ENCODE data around the gene C9orf153. TPM values are rescaled to one million over a fixed set of nuclear protein-coding genes. Genes with fewer than 3 reads are reported as not detected.

C9orf153 gene
- polyA plus RNA-seq, 1 of the 3 experiments (the other 2 are of a cell fraction), result 0.03 TPM

DNA sequence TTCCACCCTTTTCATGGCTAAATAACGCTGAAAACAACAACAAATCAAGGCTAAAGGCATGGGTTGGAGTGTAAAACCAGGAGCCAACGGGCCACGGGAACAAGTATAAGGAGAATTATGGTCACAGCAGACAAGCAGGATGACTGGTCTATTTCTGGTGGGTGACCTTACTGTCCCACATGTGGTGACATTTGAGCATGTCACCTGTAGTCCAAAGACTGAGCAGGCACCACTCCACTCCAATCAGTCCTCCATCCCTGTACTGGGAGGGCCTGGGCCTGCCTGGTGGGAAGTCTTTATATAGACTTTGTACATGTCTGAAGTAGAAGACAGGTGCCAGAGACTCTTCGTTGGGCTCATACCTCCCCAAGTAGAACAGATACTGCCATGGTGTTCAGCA is 36.8 kb downstream of the C9orf153 start:
- no peak for DNase-seq
- no peak overlapping the region for H2AFZ ChIP-seq (ENCODE audit: low read depth)
- no peak for TF ChIP-seq GATA2 (CRISPR knock-in tag; IDR thresholded peaks at IDR 0.05)
- no peak for TF ChIP-seq TCF12 (IDR thresholded peaks at IDR 0.05)
- no peak for TF ChIP-seq FOSL2 (IDR thresholded peaks at IDR 0.05; ENCODE audit: borderline replicate concordance, low read depth)
- TF ChIP-seq, protein P1, sequence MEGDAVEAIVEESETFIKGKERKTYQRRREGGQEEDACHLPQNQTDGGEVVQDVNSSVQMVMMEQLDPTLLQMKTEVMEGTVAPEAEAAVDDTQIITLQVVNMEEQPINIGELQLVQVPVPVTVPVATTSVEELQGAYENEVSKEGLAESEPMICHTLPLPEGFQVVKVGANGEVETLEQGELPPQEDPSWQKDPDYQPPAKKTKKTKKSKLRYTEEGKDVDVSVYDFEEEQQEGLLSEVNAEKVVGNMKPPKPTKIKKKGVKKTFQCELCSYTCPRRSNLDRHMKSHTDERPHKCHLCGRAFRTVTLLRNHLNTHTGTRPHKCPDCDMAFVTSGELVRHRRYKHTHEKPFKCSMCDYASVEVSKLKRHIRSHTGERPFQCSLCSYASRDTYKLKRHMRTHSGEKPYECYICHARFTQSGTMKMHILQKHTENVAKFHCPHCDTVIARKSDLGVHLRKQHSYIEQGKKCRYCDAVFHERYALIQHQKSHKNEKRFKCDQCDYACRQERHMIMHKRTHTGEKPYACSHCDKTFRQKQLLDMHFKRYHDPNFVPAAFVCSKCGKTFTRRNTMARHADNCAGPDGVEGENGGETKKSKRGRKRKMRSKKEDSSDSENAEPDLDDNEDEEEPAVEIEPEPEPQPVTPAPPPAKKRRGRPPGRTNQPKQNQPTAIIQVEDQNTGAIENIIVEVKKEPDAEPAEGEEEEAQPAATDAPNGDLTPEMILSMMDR (IDR thresholded peaks at IDR 0.05), result no peak
- TF ChIP-seq SIN3A (IDR thresholded peaks at IDR 0.05; ENCODE audit: borderline replicate concordance, low read depth, low read length), result no peak
- no peak for TF ChIP-seq RAD21 (IDR thresholded peaks at IDR 0.05; ENCODE audit: low read length)
- TF ChIP-seq NFIC (IDR thresholded peaks at IDR 0.05; ENCODE audit: borderline replicate concordance), result no peak
- TF ChIP-seq, protein P2, sequence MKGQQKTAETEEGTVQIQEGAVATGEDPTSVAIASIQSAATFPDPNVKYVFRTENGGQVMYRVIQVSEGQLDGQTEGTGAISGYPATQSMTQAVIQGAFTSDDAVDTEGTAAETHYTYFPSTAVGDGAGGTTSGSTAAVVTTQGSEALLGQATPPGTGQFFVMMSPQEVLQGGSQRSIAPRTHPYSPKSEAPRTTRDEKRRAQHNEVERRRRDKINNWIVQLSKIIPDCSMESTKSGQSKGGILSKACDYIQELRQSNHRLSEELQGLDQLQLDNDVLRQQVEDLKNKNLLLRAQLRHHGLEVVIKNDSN (IDR thresholded peaks at IDR 0.05; ENCODE audit: borderline replicate concordance, low read depth), result no peak
- TF ChIP-seq ELF1 (IDR thresholded peaks at IDR 0.05), result no peak
- TF ChIP-seq, protein P3, sequence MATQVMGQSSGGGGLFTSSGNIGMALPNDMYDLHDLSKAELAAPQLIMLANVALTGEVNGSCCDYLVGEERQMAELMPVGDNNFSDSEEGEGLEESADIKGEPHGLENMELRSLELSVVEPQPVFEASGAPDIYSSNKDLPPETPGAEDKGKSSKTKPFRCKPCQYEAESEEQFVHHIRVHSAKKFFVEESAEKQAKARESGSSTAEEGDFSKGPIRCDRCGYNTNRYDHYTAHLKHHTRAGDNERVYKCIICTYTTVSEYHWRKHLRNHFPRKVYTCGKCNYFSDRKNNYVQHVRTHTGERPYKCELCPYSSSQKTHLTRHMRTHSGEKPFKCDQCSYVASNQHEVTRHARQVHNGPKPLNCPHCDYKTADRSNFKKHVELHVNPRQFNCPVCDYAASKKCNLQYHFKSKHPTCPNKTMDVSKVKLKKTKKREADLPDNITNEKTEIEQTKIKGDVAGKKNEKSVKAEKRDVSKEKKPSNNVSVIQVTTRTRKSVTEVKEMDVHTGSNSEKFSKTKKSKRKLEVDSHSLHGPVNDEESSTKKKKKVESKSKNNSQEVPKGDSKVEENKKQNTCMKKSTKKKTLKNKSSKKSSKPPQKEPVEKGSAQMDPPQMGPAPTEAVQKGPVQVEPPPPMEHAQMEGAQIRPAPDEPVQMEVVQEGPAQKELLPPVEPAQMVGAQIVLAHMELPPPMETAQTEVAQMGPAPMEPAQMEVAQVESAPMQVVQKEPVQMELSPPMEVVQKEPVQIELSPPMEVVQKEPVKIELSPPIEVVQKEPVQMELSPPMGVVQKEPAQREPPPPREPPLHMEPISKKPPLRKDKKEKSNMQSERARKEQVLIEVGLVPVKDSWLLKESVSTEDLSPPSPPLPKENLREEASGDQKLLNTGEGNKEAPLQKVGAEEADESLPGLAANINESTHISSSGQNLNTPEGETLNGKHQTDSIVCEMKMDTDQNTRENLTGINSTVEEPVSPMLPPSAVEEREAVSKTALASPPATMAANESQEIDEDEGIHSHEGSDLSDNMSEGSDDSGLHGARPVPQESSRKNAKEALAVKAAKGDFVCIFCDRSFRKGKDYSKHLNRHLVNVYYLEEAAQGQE (IDR thresholded peaks at IDR 0.05; ENCODE audit: low read depth, low read length), result no peak
- TF ChIP-seq MXI1 (IDR thresholded peaks at IDR 0.05; ENCODE audit: low read depth, low read length), result no peak
- TF ChIP-seq RFX5 (IDR thresholded peaks at IDR 0.05; ENCODE audit: low read length), result no peak
- no peak for TF ChIP-seq RCOR1 (IDR thresholded peaks at IDR 0.05; ENCODE audit: low read length)
- no peak for TF ChIP-seq EZH2phosphoT487 (IDR thresholded peaks at IDR 0.05; ENCODE audit: borderline replicate concordance, low read depth)
- no peak for TF ChIP-seq GABPA (IDR thresholded peaks at IDR 0.05; ENCODE audit: low read depth)
- TF ChIP-seq, protein P4, sequence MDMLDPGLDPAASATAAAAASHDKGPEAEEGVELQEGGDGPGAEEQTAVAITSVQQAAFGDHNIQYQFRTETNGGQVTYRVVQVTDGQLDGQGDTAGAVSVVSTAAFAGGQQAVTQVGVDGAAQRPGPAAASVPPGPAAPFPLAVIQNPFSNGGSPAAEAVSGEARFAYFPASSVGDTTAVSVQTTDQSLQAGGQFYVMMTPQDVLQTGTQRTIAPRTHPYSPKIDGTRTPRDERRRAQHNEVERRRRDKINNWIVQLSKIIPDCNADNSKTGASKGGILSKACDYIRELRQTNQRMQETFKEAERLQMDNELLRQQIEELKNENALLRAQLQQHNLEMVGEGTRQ (IDR thresholded peaks at IDR 0.05; ENCODE audit: borderline replicate concordance, low read depth, low read length), result no peak
- TF ChIP-seq FOXJ3 (CRISPR knock-in tag; IDR thresholded peaks at IDR 0.05), result no peak
- no peaks in the 10 kb centered on the region for H3K4me1 ChIP-seq (ENCODE audit: control insufficient read depth in 1 of 2, insufficient read depth in 2 of 2, low read depth in 1 of 2, low read length in 1 of 2)
- no peaks in the 10 kb centered on the region for H3F3A ChIP-seq (replicated peaks; ENCODE audit: insufficient read depth)
- no peak overlapping the region for H3K27ac ChIP-seq (ENCODE audit: low read depth in 2 of 2, low read length in 1 of 2)
- no peaks in the 10 kb centered on the region for H3K9me2 ChIP-seq
- no peaks in the 10 kb centered on the region for H3K36me3 ChIP-seq (replicated peaks in 1 of 2; ENCODE audit: control insufficient read depth in 1 of 2, insufficient read depth in 2 of 2, low read length in 1 of 2)
- ChIA-PET POLR2A (no interaction called here), CTCF (interaction anchor here (1.4 to 1.5 kb wide), 2 partner anchors 13 to 21 kb away, joined by 3 to 7 read pairs; no protein-coding TSS in a partner anchor)
- no peaks in the 10 kb centered on the region for H4K20me1 ChIP-seq (ENCODE audit: insufficient read depth)
- H3K4me2 ChIP-seq, result no peak overlapping the region
- WGBS (ENCODE audit: low lambda C conversion rate), result 41% methylated on average over 4 of the region's 4 CpGs
- no peak overlapping the region for H3K9ac ChIP-seq
- no peak overlapping the region for H3K4me3 ChIP-seq (ENCODE audit: low read depth in 2 of 2, low read length in 1 of 2)
- H3K79me2 ChIP-seq (ENCODE audit: insufficient read depth), result no peaks in the 10 kb centered on the region
- no peaks in the 10 kb centered on the region for H3K9me3 ChIP-seq
- H3K27me3 ChIP-seq (ENCODE audit: insufficient read depth), result no peaks in the 10 kb centered on the region
